ENCODE measurements around the gene AP3M1.
"Not testable (repeated sequence)": the region's sequence is repeated elsewhere in the genome, so short reads cannot be mapped to it uniquely, and the experiment has no call there.

Gene AP3M1

DNA sequence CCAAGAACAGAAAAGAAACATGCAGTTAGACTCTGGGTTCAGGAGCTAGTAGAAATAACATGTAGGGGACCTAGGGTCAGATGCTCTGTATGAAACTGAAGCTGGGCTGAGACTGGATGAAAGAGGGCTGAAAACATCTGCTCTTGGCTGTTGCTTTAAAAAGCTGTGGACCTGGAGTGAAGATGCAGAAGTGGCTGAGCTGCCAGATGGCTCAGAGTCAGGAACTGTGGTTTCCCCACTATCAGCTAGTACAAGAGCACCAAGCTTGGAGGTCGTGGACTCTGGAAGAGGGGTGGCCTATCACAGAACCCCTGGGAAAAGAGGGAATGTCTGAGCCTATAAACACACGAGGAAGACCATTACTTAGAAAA, 6.3 kb upstream of the AP3M1 start:
- Histone ChIP-seq H3K9ac (ENCODE audit: low read depth, low read length) (no peak overlapping the region), H3K4me3 (ENCODE audit: low read depth, low read length) (no peak overlapping the region), H3K4me1 (ENCODE audit: control insufficient read depth, insufficient read depth, low read length) (peaks cover 11% of the 10 kb centered on the region), H3K36me3 (ENCODE audit: control insufficient read depth, insufficient read depth, low read length) (no peaks in the 10 kb centered on the region), H3K9me3 (ENCODE audit: control insufficient read depth, insufficient read depth, low read length) (no peaks in the 10 kb centered on the region), H3K27me3 (ENCODE audit: control insufficient read depth, insufficient read depth, low read length) (no peaks in the 10 kb centered on the region), H3K27ac (ENCODE audit: low read depth, low read length) (no peak overlapping the region)

DNA sequence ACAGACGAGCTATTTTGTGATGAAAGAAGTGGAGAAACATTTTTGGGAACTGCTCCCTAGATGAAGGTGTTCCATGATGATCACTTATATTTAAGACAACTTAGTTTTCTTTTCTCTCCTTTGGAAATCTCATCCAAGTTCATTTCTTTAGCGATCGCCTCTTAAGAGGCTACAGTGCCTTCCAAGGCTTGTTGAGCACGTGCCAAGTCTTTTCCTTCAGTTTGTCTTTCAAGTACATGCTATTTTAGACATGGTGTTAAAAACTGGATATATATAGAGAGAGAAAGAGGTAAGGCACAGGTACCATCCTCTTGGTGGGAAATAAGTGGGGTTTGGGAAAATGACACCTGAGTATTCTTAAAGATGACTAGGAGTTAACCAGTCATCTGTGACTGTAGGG, 3.0 kb upstream of the AP3M1 start:
- no peak overlapping the region for H3K27ac ChIP-seq (ENCODE audit: low read depth, low read length)
- H3K36me3 ChIP-seq (ENCODE audit: control insufficient read depth, insufficient read depth, low read length), result no peaks in the 10 kb centered on the region
- H3K9ac ChIP-seq (ENCODE audit: low read depth, low read length), result no peak overlapping the region
- H3K4me3 ChIP-seq (ENCODE audit: low read depth, low read length), result no peak overlapping the region
- no peaks in the 10 kb centered on the region for H3K9me3 ChIP-seq (ENCODE audit: control insufficient read depth, insufficient read depth, low read length)
- H3K27me3 ChIP-seq (ENCODE audit: control insufficient read depth, insufficient read depth, low read length), result no peaks in the 10 kb centered on the region
- peaks cover 16% of the 10 kb centered on the region for H3K4me1 ChIP-seq (ENCODE audit: control insufficient read depth, insufficient read depth, low read length)

DNA sequence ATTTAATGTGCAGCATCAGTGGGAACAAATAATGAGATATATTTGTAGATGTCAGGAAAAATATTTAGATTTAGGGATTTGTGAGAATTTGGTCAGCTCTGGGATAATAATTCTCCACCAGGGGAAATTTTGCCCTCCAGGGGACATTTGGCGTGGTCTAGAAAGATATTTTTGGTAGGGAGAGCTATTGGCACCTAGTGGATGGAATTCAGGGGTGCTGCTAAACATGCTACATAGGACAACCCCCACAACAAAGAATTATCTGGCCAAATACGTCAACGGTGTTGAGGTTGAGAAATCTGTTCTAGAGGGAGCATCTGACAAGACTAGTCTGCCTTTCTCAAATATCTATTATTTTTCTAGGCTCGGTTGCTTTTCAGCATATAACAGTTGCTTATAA, 2.5 kb upstream of the AP3M1 start:
- H3K27ac ChIP-seq (ENCODE audit: low read depth, low read length), result no peak overlapping the region
- H3K4me1 ChIP-seq (ENCODE audit: control insufficient read depth, insufficient read depth, low read length), result peaks cover 16% of the 10 kb centered on the region
- no peaks in the 10 kb centered on the region for H3K36me3 ChIP-seq (ENCODE audit: control insufficient read depth, insufficient read depth, low read length)
- H3K9ac ChIP-seq (ENCODE audit: low read depth, low read length), result no peak overlapping the region
- peak overlapping the region; percentile 98; the same call in 1 of the 2 replicates for H3K4me3 ChIP-seq (ENCODE audit: low read depth, low read length)
- no peaks in the 10 kb centered on the region for H3K27me3 ChIP-seq (ENCODE audit: control insufficient read depth, insufficient read depth, low read length)
- no peaks in the 10 kb centered on the region for H3K9me3 ChIP-seq (ENCODE audit: control insufficient read depth, insufficient read depth, low read length)

DNA sequence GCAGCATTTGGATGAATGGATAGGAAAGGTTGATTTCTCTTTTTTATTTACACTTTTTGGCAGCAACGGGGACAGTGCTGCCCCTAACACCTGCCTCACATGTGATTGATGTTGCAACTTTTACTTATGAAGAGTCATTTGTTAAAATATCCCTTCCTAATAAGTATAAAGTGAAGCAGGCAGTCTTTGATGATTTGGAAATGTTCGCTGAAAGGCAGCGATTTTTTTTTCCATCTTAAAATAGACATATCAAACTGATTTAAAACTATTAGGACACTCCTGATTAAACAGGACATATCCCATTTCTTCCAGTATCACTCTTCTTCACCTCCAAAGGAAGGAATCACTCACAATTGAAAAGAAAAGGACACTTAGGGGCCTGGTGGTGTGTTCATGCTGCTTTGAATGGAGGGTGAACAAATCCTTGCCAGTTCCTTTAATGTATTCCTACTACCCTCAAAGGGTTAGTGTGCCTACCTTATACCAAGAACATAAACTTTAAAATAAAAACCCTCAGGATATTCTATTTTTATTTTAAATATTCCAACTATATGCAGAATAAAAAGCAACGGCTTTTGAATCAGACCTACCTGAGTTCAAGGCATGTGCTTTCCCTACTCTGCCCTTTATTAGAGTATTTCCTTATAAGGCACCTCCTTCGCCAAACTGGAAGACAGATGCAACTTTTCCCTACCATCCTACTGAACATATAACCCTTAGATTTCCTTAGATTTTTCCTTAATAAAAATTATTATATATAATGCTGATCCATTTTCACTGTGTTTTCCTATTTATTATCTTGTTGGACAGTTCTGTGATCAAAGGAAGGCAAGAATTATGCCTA, 1.5 kb upstream of the AP3M1 start:
- no peaks in the 10 kb centered on the region for H3K27me3 ChIP-seq (ENCODE audit: control insufficient read depth, insufficient read depth, low read length)
- peak overlapping the region; percentile 88 for H3K9ac ChIP-seq (ENCODE audit: low read depth, low read length)
- peak overlapping the region; percentile 89 for H3K27ac ChIP-seq (ENCODE audit: low read depth, low read length)
- H3K9me3 ChIP-seq (ENCODE audit: control insufficient read depth, insufficient read depth, low read length), result no peaks in the 10 kb centered on the region
- peaks cover 16% of the 10 kb centered on the region for H3K4me1 ChIP-seq (ENCODE audit: control insufficient read depth, insufficient read depth, low read length)
- H3K36me3 ChIP-seq (ENCODE audit: control insufficient read depth, insufficient read depth, low read length), result no peaks in the 10 kb centered on the region
- H3K4me3 ChIP-seq (ENCODE audit: low read depth, low read length), result peak overlapping the region; percentile 98

DNA sequence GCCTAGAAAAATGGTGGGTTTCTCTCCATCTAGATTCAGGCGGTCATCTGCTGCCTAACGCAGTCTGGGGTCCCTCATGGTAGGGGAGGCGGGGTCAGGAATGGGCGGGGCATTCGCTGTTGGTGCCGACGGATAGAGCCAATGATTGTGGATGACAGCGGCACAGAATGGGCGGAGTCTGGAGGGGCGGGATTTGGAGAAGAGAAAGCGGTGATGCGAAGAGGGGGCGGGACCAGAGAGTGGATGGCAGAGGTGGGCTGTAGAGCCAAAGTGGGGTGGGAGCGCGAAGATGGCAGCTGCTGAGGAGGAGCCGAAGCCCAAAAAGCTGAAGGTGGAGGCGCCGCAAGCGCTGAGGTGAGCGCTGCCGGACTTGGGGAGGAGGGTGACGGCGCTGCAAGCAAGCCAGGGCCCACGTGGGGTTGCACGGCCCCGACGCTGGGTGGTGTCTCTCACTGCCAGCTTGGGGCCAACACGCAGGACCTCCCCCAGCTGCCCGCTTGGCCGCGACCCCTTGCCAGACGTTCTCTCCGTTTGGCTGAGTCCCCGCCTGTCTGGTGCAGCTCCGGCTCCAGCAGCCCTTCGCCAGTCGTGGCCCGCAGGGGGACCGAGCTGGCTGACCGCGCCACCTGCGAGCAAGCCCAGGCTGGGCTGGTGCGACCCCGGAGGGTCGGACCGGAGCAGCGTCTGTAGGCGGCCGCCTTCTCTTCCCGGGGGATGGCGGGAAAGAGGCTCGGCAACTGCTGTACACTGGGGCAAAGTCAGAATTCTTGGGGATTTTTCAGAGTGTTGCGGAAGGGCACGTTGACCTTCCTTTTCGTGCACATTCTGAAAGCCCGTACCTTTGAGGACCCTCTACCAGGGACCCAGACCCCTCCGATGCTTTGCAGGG, 606 bp upstream of the AP3M1 start, which contains the start of gene ADK:
Gene ADK, plus strand, starts transcription at position 232 of the 889 bp plus-strand sequence. Its CDS starts 58 bp downstream, at position 290.
- H3K27me3 ChIP-seq (ENCODE audit: control insufficient read depth, insufficient read depth, low read length), result no peaks in the 10 kb centered on the region
- peak within 1 kb of the TSS; percentile 98 for H3K4me3 ChIP-seq (ENCODE audit: low read depth, low read length)
- peaks cover 4% of the 10 kb centered on the region; the same call in 1 of the 2 replicates for H3K36me3 ChIP-seq (ENCODE audit: control insufficient read depth, insufficient read depth, low read length)
- peaks cover 16% of the 10 kb centered on the region for H3K4me1 ChIP-seq (ENCODE audit: control insufficient read depth, insufficient read depth, low read length)
- H3K9ac ChIP-seq (ENCODE audit: low read depth, low read length), result peak within 1 kb of the TSS; percentile 97
- peak within 1 kb of the TSS; percentile 98 for H3K27ac ChIP-seq (ENCODE audit: low read depth, low read length)
- no peaks in the 10 kb centered on the region for H3K9me3 ChIP-seq (ENCODE audit: control insufficient read depth, insufficient read depth, low read length)

DNA sequence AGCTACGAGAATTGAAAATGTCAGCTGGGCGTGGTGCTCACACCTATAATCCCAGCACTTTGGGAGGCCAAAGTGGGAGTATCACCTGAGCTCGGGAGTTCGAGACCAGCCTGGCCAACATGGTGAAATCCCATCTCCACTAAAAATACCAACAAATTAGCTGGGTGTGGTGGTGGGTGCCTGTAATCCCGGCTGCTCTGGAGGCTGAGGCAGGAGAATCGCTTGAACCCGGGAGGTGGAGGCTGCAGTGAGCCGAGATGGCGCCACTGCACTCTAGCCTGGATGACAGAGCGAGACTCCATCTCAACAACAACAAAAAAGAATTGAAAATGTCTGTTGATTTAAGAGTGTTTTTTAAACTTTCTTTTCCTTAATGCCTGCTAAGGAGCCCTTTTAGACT, 3.6 kb downstream of the AP3M1 start:
- H3K36me3 ChIP-seq (ENCODE audit: control insufficient read depth, insufficient read depth, low read length); H3K4me3 ChIP-seq (ENCODE audit: low read depth, low read length); H3K9me3 ChIP-seq (ENCODE audit: control insufficient read depth, insufficient read depth, low read length); H3K27me3 ChIP-seq (ENCODE audit: control insufficient read depth, insufficient read depth, low read length); H3K4me1 ChIP-seq (ENCODE audit: control insufficient read depth, insufficient read depth, low read length); H3K27ac ChIP-seq (ENCODE audit: low read depth, low read length); H3K9ac ChIP-seq (ENCODE audit: low read depth, low read length): not testable (repeated sequence)

DNA sequence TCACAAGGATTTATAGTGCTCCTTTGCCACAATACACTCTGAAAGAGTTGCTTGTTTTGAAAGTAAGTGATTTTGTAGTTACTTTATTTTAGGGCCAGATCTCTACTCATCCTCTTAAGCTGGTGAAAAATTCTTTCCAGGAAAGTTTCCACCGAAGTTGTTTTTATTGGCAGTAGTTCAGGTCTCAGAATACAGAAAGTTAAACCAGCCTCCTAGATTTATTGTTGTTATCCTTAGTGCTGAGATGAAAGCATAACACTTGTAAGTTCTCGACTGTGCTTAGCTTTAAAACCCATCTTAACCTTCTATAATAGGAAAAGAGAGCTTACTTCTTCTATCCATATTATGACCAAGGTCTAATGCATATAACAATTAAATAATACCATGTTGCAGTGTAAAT, 5.5 kb downstream of the AP3M1 start:
- H3K27me3 ChIP-seq (ENCODE audit: control insufficient read depth, insufficient read depth, low read length), result no peaks in the 10 kb centered on the region

DNA sequence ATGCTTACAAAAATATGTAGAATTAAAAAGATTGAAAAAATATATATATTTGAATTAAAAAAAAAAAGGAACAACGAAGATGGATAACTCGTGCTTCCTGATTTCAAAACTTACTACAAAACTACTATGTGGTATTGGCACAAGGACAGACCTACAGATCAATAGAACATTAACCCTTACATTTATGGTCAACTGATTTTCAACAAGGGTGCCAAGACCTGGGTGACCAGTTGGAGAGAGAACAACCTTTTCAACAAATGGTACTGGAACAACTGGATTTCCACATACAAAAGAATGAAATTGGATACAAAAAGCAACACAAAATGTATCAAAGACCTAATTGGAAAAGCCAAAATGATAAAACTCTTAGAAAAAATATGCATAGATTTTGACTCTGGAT, 10.1 kb downstream of the AP3M1 start:
- Histone ChIP-seq H3K9me3 (ENCODE audit: control insufficient read depth, insufficient read depth, low read length) (no peaks in the 10 kb centered on the region), H3K36me3 (ENCODE audit: control insufficient read depth, insufficient read depth, low read length) (peaks cover 30% of the 10 kb centered on the region), H3K4me1 (ENCODE audit: control insufficient read depth, insufficient read depth, low read length) (no peaks in the 10 kb centered on the region), H3K9ac (ENCODE audit: low read depth, low read length) (no peak overlapping the region), H3K27me3 (ENCODE audit: control insufficient read depth, insufficient read depth, low read length) (no peaks in the 10 kb centered on the region), H3K27ac (ENCODE audit: low read depth, low read length) (no peak overlapping the region), H3K4me3 (ENCODE audit: low read depth, low read length) (no peak overlapping the region)

More for the DNA sequence above, 5.5 kb downstream of the AP3M1 start:
- Histone ChIP-seq H3K9ac (ENCODE audit: low read depth, low read length) (no peak overlapping the region), H3K4me1 (ENCODE audit: control insufficient read depth, insufficient read depth, low read length) (peaks cover 5% of the 10 kb centered on the region), H3K27ac (ENCODE audit: low read depth, low read length) (no peak overlapping the region), H3K36me3 (ENCODE audit: control insufficient read depth, insufficient read depth, low read length) (peaks cover 7% of the 10 kb centered on the region; the same call in 1 of the 2 replicates), H3K9me3 (ENCODE audit: control insufficient read depth, insufficient read depth, low read length) (no peaks in the 10 kb centered on the region), H3K4me3 (ENCODE audit: low read depth, low read length) (no peak overlapping the region)

DNA sequence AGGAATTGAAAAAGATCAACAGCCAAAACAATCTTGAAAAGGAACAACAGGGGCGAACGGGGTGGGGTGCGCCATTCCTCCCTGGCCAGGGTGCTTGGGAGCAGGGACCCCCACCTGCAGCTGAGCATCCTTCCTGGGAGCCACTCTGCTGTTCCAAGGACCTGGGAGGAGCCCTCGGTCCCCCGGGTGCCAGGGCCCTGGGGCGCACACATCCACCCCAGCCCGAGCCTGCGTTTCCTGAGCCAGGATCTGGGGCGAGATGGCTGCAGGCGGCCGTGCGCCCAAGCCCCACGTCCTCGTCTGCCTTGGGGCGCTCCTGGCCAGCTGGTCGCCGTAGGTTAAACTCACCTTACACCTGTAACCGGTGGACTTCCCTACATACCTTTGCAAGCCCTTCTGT, 10.6 kb downstream of the AP3M1 start:
- Histone ChIP-seq H3K4me3 (ENCODE audit: low read depth, low read length) (no peak overlapping the region), H3K9ac (ENCODE audit: low read depth, low read length) (no peak overlapping the region), H3K4me1 (ENCODE audit: control insufficient read depth, insufficient read depth, low read length) (no peaks in the 10 kb centered on the region), H3K27ac (ENCODE audit: low read depth, low read length) (no peak overlapping the region), H3K36me3 (ENCODE audit: control insufficient read depth, insufficient read depth, low read length) (peaks cover 36% of the 10 kb centered on the region), H3K27me3 (ENCODE audit: control insufficient read depth, insufficient read depth, low read length) (no peaks in the 10 kb centered on the region), H3K9me3 (ENCODE audit: control insufficient read depth, insufficient read depth, low read length) (no peaks in the 10 kb centered on the region)

DNA sequence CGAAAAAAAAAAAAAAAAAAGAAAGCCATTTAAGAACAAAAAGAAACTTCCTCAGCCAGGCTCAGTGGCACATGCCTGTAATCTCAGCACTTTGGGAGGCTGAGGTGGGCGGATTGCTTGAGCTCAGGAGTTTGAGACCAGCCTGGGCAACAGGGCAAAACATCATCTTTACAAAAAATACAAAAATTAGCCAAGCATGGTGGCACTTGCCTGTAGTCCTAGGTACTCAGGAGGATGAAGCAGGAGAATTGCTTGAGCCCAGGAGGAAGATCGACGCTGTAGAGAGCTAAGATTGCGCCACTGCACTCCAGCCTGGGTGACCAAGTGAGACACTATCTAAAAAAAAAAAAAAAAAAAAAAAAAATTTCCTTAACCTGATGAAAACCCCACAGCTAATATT, 12.0 kb downstream of the AP3M1 start:
- H3K9ac ChIP-seq (ENCODE audit: low read depth, low read length); H3K27ac ChIP-seq (ENCODE audit: low read depth, low read length); H3K4me3 ChIP-seq (ENCODE audit: low read depth, low read length); H3K9me3 ChIP-seq (ENCODE audit: control insufficient read depth, insufficient read depth, low read length); H3K4me1 ChIP-seq (ENCODE audit: control insufficient read depth, insufficient read depth, low read length); H3K27me3 ChIP-seq (ENCODE audit: control insufficient read depth, insufficient read depth, low read length): not testable (repeated sequence)
- peaks cover 49% of the 10 kb centered on the region for H3K36me3 ChIP-seq (ENCODE audit: control insufficient read depth, insufficient read depth, low read length)

DNA sequence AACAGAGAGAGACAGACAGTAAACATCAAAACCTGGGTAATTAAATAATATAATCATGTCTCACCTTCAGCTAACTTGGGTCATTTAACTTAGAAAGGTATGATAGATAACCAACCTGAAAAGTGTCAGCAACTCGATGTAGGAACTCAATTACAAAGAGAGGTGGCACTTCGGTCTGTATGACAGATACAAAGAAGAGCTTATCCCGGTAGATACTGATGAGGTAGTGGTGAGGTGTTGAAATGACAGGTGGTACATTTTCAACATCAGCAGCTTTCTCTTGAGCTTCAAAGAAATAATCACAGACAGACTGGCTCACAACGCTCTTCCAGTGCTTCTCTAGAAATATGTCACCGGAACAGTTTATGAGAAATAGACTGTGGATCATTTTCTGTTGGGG, 12.6 kb downstream of the AP3M1 start:
- Histone ChIP-seq H3K4me1 (ENCODE audit: control insufficient read depth, insufficient read depth, low read length) (no peaks in the 10 kb centered on the region), H3K4me3 (ENCODE audit: low read depth, low read length) (no peak overlapping the region), H3K27ac (ENCODE audit: low read depth, low read length) (no peak overlapping the region), H3K9ac (ENCODE audit: low read depth, low read length) (no peak overlapping the region), H3K36me3 (ENCODE audit: control insufficient read depth, insufficient read depth, low read length) (peaks cover 54% of the 10 kb centered on the region), H3K9me3 (ENCODE audit: control insufficient read depth, insufficient read depth, low read length) (no peaks in the 10 kb centered on the region), H3K27me3 (ENCODE audit: control insufficient read depth, insufficient read depth, low read length) (no peaks in the 10 kb centered on the region)
